WTC11 (cell line): Measurements from ENCODE around the gene PRELID2. TPM values are rescaled to one million over a fixed set of nuclear protein-coding genes. Genes with fewer than 3 reads are reported as not detected.

Source experiments
- ATAC-seq: fragments of 200-7000 bp; cut with Tn5 transposase; 2 replicates; pipeline ENCODE4 v1.10.0; 2021; ENCODE audit warnings: mild to moderate bottlenecking, moderate library complexity
- CTCF ChIA-PET: fragments of 300-600 bp; sonication (Branson Sonifier 250); formaldehyde crosslinking; loops from one replicate; lab custom pipeline; 2021; ENCODE audit warnings: antibody characterized with exemption; lab: Charles Lee
- POLR2A ChIA-PET: fragments of 350-600 bp; sonication (Branson Sonifier 250); formaldehyde crosslinking; loops from one replicate; lab custom pipeline; 2021; ENCODE audit warnings: antibody characterized with exemption; lab: Charles Lee
- DNase-seq: peaks from one replicate; pipeline ENCODE4 v3.0.0; 2021; ENCODE audit warnings: low spot score
- H3K27ac Mint-ChIP-seq: 2 replicates; pipeline ENCODE4 v1.8.0; 2021; ENCODE audit warnings: mixed read lengths
- H3K27me3 Mint-ChIP-seq: 2 replicates; pipeline ENCODE4 v1.8.0; 2021; ENCODE audit warnings: low read depth, mild to moderate bottlenecking, moderate library complexity, mixed read lengths
- H3K36me3 Mint-ChIP-seq: 2 replicates; pipeline ENCODE4 v1.8.0; 2021; ENCODE audit warnings: mixed read lengths
- H3K4me1 Mint-ChIP-seq: 2 replicates; pipeline ENCODE4 v1.8.0; 2022; ENCODE audit warnings: mixed read lengths
- H3K4me3 Mint-ChIP-seq: 2 replicates; pipeline ENCODE4 v1.8.0; 2021; ENCODE audit warnings: mild to moderate bottlenecking, moderate library complexity, mixed read lengths
- H3K9me3 Mint-ChIP-seq: 2 replicates; pipeline ENCODE4 v1.8.0; 2021; ENCODE audit warnings: mixed read lengths
- ELF4 ChIP-seq: sonication (generic); formaldehyde crosslinking; IDR thresholded peaks from 2 replicates; pipeline ENCODE4 v1.8.1; 2022; ENCODE audit warnings: low read depth, mild to moderate bottlenecking, moderate library complexity, missing genetic modification reagents
- FOXP1 ChIP-seq: sonication (generic); formaldehyde crosslinking; IDR thresholded peaks from 2 replicates; pipeline ENCODE4 v1.8.0; 2022; ENCODE audit warnings: missing genetic modification reagents, mild to moderate bottlenecking, moderate library complexity, borderline replicate concordance
- GRHL2 ChIP-seq: fragments of 250-450 bp; sonication (Bioruptor Pico); IDR thresholded peaks from 2 replicates; pipeline ENCODE4 v1.8.0; 2022; ENCODE audit warnings: mild to moderate bottlenecking, moderate library complexity; ENCODE audit not compliant: insufficient replicate concordance, severe bottlenecking
- KAT7 ChIP-seq: sonication (generic); formaldehyde crosslinking; IDR thresholded peaks from 2 replicates; pipeline ENCODE4 v1.8.1; 2023; ENCODE audit warnings: missing genetic modification reagents, mild to moderate bottlenecking, borderline replicate concordance
- NR2C2 ChIP-seq: sonication (generic); formaldehyde crosslinking; IDR thresholded peaks from 2 replicates; pipeline ENCODE4 v1.8.0; 2022; ENCODE audit warnings: mild to moderate bottlenecking, missing genetic modification reagents
- OVOL2 ChIP-seq: fragments of 250-450 bp; sonication (Bioruptor Pico); IDR thresholded peaks from 2 replicates; pipeline ENCODE4 v1.9.0; 2021; ENCODE audit warnings: mild to moderate bottlenecking, borderline replicate concordance
- RELA ChIP-seq: sonication (generic); formaldehyde crosslinking; IDR thresholded peaks from 2 replicates; pipeline ENCODE4 v1.8.1; 2022; ENCODE audit warnings: missing genetic modification reagents, mild to moderate bottlenecking, borderline replicate concordance
- SMAD4 ChIP-seq: sonication (generic); formaldehyde crosslinking; IDR thresholded peaks from 2 replicates; pipeline ENCODE4 v1.8.0; 2022; ENCODE audit warnings: mild to moderate bottlenecking, missing genetic modification reagents
- SOX15 ChIP-seq: fragments of 250-450 bp; sonication (Bioruptor Pico); IDR thresholded peaks from 2 replicates; pipeline ENCODE4 v1.9.0; 2021; ENCODE audit warnings: mild to moderate bottlenecking
- TCF7 ChIP-seq: sonication (generic); formaldehyde crosslinking; IDR thresholded peaks from 2 replicates; pipeline ENCODE4 v1.8.0; 2022; ENCODE audit warnings: mild to moderate bottlenecking, low read depth, missing genetic modification reagents, moderate library complexity
- TEAD4 ChIP-seq: sonication (generic); formaldehyde crosslinking; IDR thresholded peaks from 2 replicates; pipeline ENCODE4 v1.8.0; 2022; ENCODE audit warnings: mild to moderate bottlenecking, missing genetic modification reagents
- USF2 ChIP-seq: sonication (generic); formaldehyde crosslinking; IDR thresholded peaks from 2 replicates; pipeline ENCODE4 v1.8.1; 2023; ENCODE audit warnings: mild to moderate bottlenecking, missing genetic modification reagents, moderate library complexity
- ZBTB21 ChIP-seq: sonication (generic); formaldehyde crosslinking; IDR thresholded peaks from 2 replicates; pipeline ENCODE4 v1.8.1; 2023; ENCODE audit warnings: mild to moderate bottlenecking, missing genetic modification reagents, borderline replicate concordance
- ZMAT4 ChIP-seq: fragments of 250-450 bp; sonication (Bioruptor Pico); IDR thresholded peaks from 2 replicates; pipeline ENCODE4 v1.9.0; 2021; ENCODE audit warnings: mild to moderate bottlenecking
- ZNF138 ChIP-seq: sonication (generic); formaldehyde crosslinking; conservative IDR thresholded peaks from 2 replicates; pipeline ENCODE4 v1.8.1; 2022; ENCODE audit warnings: mild to moderate bottlenecking, moderate library complexity, missing genetic modification reagents
- ZNF532 ChIP-seq: fragments of 250-450 bp; sonication (Bioruptor Pico); IDR thresholded peaks from 2 replicates; pipeline ENCODE4 v1.9.0; 2021; ENCODE audit warnings: mild to moderate bottlenecking, borderline replicate concordance
- total RNA-seq: library from RNA; stranded (reverse); gene quantifications from 3 replicates; pipeline ENCODE4 v1.2.3, GENCODE V29; 2021
- TF ChIP-seq, protein P1 (sequence below): sonication (generic); formaldehyde crosslinking; conservative IDR thresholded peaks from 2 replicates; pipeline ENCODE4 v1.8.1; 2023; ENCODE audit warnings: mild to moderate bottlenecking, low read depth, missing genetic modification reagents, moderate library complexity
- TF ChIP-seq, protein P2 (sequence below): fragments of 250-450 bp; sonication (Bioruptor Pico); IDR thresholded peaks from 2 replicates; pipeline ENCODE4 v1.8.0; 2021; ENCODE audit warnings: mild to moderate bottlenecking
- TF ChIP-seq, protein P3 (sequence below): sonication (generic); formaldehyde crosslinking; IDR thresholded peaks from 2 replicates; pipeline ENCODE4 v1.8.1; 2023; ENCODE audit warnings: mild to moderate bottlenecking, moderate library complexity, missing genetic modification reagents

The PRELID2 gene
- total RNA-seq, 1 experiment from 2014 or later: 10.0 TPM

DNA sequence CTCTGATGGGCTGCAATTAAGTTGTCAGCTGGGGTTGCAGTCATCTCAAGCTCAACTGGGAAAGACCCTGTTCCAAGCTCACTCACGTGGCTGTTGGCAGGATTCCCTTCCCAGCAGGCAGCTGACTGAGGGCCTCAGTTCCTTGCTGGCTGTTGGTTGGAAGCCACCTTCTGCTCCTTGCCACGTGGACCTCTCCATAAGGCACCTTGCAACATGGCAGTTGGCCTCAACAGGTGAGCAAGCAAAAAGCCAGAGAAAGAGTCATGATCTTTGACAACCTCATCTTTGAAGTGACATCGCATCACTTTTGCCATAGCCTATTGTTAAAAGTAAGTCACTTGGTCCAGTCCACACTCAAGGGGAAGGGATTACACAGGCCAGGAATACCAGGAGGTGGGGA lies 17.8 kb upstream of the PRELID2 start:
- ATAC-seq (no peak), DNase-seq (no peak)
- Mint-ChIP-seq H3K4me3 (no peak overlapping the region), H3K36me3 (no peaks in the 10 kb centered on the region), H3K27ac (no peak overlapping the region), H3K4me1 (peaks cover 24% of the 10 kb centered on the region), H3K9me3 (no peaks in the 10 kb centered on the region), H3K27me3 (no peaks in the 10 kb centered on the region; the same call in 1 of the 2 replicates)
- POLR2A ChIA-PET: no interaction called here
- CTCF ChIA-PET: no interaction called here
- TF ChIP-seq SMAD4 (CRISPR knock-in tag) (no peak), USF2 (CRISPR knock-in tag) (no peak), KAT7 (no peak), ZMAT4 (CRISPR knock-in tag) (no peak), TCF7 (no peak), OVOL2 (CRISPR knock-in tag) (no peak), GRHL2 (CRISPR knock-in tag) (no peak), TEAD4 (CRISPR knock-in tag) (no peak), ELF4 (CRISPR knock-in tag) (no peak), NR2C2 (CRISPR knock-in tag) (no peak)
- TF ChIP-seq, protein P1, sequence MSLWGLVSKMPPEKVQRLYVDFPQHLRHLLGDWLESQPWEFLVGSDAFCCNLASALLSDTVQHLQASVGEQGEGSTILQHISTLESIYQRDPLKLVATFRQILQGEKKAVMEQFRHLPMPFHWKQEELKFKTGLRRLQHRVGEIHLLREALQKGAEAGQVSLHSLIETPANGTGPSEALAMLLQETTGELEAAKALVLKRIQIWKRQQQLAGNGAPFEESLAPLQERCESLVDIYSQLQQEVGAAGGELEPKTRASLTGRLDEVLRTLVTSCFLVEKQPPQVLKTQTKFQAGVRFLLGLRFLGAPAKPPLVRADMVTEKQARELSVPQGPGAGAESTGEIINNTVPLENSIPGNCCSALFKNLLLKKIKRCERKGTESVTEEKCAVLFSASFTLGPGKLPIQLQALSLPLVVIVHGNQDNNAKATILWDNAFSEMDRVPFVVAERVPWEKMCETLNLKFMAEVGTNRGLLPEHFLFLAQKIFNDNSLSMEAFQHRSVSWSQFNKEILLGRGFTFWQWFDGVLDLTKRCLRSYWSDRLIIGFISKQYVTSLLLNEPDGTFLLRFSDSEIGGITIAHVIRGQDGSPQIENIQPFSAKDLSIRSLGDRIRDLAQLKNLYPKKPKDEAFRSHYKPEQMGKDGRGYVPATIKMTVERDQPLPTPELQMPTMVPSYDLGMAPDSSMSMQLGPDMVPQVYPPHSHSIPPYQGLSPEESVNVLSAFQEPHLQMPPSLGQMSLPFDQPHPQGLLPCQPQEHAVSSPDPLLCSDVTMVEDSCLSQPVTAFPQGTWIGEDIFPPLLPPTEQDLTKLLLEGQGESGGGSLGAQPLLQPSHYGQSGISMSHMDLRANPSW: no peak
- TF ChIP-seq, protein P2, sequence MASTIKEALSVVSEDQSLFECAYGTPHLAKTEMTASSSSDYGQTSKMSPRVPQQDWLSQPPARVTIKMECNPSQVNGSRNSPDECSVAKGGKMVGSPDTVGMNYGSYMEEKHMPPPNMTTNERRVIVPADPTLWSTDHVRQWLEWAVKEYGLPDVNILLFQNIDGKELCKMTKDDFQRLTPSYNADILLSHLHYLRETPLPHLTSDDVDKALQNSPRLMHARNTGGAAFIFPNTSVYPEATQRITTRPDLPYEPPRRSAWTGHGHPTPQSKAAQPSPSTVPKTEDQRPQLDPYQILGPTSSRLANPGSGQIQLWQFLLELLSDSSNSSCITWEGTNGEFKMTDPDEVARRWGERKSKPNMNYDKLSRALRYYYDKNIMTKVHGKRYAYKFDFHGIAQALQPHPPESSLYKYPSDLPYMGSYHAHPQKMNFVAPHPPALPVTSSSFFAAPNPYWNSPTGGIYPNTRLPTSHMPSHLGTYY (CRISPR knock-in tag): no peak
- TF ChIP-seq, protein P3, sequence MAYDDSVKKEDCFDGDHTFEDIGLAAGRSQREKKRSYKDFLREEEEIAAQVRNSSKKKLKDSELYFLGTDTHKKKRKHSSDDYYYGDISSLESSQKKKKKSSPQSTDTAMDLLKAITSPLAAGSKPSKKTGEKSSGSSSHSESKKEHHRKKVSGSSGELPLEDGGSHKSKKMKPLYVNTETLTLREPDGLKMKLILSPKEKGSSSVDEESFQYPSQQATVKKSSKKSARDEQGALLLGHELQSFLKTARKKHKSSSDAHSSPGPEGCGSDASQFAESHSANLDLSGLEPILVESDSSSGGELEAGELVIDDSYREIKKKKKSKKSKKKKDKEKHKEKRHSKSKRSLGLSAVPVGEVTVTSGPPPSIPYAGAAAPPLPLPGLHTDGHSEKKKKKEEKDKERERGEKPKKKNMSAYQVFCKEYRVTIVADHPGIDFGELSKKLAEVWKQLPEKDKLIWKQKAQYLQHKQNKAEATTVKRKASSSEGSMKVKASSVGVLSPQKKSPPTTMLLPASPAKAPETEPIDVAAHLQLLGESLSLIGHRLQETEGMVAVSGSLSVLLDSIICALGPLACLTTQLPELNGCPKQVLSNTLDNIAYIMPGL (CRISPR knock-in tag): no peak

GRCh38 chr5:145848854-145849253 lies 13.7 kb upstream of the PRELID2 start:
- Mint-ChIP-seq H3K27ac (no peak overlapping the region), H3K27me3 (no peaks in the 10 kb centered on the region; the same call in 1 of the 2 replicates), H3K4me3 (no peak overlapping the region), H3K9me3 (no peaks in the 10 kb centered on the region)
- no peak for DNase-seq
- no peak for TF ChIP-seq ZNF532
- no peak for TF ChIP-seq RELA (CRISPR knock-in tag)
- no peak for TF ChIP-seq USF2 (CRISPR knock-in tag)
- TF ChIP-seq, protein P1: no peak
- no peak for TF ChIP-seq FOXP1 (CRISPR knock-in tag)
- no peak for TF ChIP-seq ZNF138 (CRISPR knock-in tag)
- TF ChIP-seq SOX15 (CRISPR knock-in tag): no peak
- no peak for TF ChIP-seq ZBTB21
- TF ChIP-seq, all 79 proteins: peak for 0
- POLR2A ChIA-PET: no interaction called here
- CTCF ChIA-PET: no interaction called here
- H3K4me1 Mint-ChIP-seq: no peaks in the 10 kb centered on the region
- H3K36me3 Mint-ChIP-seq: no peaks in the 10 kb centered on the region
- no peak for ATAC-seq
